GM18867 (cell line): ENCODE measurements around the gene HOXC13.

Source experiments
- ATAC-seq: cut with Tn5 transposase; IDR thresholded peaks from one replicate; pipeline ENCODE4 v1.9.1; 2021; ENCODE audit warnings: mild to moderate bottlenecking, moderate library complexity; ENCODE audit not compliant: unreplicated experiment

The HOXC13 gene

DNA sequence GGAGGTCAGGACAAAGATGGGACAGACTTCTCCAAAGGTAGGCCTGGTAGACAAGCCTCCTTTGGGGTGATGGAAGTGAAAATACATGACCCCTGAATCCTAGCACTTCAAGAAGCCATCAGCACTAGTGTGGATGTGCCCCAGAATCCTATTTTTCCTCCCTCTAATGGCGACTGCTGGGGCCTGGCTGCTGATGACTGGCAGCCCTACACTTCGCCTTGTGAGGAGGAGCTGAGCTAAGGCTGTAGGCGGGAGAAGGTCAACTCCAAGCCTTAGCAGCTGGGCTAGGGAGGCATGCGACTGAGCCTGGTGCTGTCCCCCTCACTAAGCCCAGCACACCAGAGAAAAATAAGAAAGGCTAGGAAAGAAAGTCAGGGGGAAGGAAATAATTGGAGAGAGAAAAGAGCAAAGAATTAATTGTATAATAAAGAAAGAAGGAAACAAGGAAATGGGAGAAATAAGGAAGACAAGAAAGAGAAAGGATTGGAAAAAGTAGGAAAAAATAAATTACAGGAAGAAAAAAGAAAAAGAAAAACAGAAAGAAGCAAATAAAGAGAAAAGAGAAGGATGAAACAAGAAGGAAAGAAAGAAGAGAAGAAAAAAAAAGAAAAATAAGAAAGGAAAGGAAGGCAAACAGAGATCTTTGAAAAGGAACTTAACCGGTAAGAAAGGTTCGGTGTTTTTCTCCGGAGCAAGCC is 41.6 kb downstream of the HOXC13 start:
- no peak for ATAC-seq

DNA sequence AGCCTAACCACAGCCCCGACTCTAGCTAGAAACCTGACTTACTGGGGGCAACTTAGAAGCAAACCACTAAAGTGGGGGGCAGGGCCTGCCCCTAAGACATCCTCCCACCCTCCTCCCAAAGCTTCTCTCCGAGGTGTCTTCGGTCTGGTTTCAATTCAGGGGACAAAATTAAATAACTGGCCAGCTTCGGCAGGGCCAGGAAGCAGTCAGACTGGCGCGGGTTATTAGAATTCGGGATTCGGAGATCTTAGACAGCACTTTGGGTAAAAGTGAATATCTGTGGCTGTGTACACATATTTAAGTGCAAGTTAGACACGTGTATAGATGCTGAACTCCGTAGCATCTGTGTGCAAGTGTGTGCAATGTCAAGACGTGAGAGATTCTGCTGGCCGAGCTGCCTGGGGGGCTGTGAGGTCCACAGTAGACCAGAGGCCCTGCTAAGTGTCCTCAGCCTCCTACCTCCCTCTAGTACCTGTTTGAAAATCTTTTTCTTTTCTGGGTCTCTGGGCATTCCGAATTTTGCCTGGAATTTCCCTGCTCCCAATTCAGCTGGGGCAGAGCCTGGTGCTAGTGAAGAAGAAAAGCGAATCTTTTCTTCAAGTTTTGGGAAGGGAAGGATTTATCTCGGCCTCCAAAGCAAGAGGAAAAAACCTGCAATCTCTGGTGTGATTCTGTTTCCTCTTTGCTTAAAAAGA is 42.3 kb downstream of the HOXC13 start:
- ATAC-seq = no peak

DNA sequence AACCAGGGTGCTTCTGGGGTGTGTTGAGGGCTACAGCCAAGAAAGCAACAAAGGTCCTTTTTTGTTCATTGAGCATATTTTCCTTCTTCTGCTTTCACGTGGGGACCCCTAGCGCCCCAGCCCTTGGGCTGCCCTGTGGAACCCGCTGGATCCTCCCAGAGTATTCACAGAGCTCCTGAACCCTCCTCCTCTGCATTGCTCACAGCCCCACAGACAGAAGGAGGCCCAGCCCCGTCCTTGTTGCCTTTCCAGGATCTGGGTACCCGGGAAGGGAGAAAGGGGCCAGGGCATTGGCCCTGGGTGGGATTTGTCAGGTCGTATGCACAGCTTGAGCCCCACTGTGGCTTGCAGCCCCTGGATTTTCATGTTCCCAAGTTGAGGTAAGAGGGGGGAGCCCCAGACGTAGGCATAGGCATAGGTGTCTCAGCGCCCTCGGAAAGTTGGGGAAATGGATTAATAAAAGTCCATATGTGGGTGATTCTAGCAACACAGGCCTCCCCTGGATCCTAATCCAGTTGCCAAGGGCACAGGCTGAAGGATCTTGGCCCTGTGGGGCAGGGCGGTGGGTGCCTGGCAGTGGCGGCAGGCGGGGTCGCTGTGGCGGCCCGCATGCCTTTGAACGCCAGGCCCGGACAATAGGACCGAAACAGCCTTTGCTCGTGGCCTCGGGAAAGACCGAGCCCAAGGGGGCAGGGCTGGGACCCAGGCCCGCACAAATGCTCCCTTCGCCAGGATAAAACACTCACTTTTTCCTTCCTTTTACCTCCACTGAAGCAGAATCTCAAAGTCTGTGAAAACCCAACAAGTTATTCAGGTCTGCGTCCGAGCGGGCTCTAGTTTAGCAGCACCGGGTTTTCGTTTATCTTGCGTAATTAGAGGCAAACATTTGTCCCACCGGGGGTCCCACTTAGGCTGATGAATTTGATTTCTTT is 43.3 kb downstream of the HOXC13 start:
- ATAC-seq = no peak

DNA sequence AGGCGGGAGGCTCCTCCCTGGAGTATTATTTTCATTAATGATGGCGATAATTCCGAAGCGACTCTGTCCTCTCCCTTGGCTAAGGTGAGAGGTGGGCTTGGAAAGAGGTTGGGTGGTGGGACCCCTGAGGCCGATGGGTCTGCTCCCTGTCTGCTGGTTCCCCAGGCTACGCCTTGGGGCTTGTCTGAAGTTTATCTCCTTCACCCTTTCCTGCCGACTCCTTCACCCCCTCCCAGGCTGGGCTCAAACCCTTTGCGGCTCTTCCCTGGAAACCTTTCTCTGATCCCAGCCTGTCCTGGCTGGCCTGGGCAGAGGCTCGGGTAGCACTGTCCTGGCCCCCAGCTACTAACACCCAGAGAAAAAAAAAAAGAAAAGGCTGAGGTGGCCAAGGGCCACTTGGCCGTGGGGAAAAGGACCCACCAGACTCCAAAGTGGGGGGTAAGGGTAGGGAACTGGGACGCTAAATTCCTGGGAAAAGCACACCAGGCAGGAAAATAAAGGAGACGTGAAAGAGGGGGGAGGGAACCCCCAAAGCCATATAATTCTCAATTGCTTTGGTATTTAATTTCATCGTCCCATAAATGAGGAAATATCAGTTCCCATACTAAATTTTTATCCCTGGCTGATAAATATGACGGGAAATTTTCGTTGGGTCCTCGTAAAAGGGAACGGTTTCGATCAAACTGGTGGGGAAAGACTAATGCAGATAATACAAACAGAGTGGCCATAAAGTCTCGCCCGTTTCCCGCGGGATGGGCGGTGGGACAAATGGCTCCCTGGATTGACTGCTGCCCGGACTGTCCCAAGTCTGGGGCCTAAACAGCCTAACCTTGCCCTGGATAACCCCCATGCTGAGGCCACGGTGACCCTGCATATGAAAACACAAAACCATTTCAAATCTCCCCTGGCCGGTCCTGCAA is 44.3 kb downstream of the HOXC13 start:
- no peak for ATAC-seq

DNA sequence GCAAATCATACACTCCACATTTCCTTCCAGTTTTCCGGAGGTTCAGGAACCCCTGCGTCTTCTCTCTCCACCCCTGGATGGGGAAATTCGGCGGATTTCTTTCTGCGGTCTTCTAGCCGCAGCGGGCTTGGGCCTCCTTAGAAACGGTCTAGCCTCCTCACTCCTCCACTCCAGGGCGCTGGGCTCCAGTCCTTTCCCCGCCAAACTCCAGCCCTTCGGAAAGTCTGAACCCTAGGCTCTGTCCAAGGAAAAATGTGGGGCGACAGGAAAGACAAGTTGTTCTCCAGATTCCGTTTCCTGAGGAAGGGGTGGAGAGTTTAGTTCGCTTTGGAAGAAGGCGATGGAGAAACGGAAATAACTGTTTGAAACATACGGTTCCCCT is 44.9 kb downstream of the HOXC13 start:
- no peak for ATAC-seq

DNA sequence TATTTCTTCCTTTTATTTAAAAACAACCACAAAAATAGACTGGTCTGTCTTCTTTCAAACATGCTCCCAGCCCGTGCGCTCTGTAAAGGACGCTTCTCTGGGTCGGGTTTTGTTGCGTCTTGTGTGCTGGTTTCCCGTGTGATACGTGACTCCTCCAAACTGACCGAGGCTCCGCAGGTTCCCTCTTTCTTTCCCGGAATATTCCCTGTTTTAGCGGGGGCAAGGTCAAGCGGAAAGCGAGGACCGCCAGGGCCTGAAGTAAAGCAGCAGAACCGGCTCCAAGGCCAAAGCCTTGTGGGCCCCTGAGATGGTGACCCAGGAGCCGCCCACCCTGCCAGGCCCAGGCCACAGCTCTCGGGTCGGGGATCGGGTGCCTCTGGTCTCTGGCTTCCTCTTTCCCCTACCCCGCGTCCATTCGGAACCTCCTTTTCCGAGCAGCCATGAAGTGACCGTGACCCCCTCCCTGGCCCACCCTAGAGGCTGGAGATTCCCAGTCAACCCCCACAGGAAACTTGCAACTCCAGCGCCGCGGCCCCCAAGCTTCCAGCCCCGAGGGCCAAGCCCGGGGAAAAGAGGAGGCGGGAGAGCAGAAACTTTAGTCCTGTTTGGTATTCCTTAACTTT is 45.4 kb downstream of the HOXC13 start:
- no peak for ATAC-seq

DNA sequence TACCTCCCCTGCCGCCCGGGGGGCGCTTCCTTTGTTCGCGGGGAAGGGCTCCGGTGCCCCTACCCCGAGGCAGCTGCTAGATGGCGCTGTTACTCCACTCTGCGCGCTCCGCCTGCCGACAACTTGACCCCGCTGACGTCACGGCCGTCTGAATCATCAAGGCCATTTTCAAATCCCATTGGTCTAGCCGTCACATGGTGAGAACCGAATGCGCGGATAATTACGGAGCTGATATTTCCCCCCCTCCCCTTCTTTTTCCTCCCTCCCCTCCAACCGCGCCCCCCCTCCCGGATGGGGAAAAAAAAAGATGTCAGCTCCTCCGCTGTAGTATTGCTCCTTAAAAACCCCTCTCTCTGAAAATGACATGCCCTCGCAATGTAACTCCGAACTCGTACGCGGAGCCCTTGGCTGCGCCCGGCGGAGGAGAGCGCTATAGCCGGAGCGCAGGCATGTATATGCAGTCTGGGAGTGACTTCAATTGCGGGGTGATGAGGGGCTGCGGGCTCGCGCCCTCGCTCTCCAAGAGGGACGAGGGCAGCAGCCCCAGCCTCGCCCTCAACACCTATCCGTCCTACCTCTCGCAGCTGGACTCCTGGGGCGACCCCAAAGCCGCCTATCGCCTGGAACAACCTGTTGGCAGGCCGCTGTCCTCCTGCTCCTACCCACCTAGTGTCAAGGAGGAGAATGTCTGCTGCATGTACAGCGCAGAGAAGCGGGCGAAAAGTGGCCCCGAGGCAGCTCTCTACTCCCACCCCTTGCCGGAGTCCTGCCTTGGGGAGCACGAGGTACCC is 46.5 kb downstream of the HOXC13 start, which contains the start of gene HOXC10:
HOXC10 (plus strand) TSS at position 246 of the 791 bp plus-strand sequence; CDS start at position 360, 114 bp downstream.
- peak; percentile 57 for ATAC-seq

DNA sequence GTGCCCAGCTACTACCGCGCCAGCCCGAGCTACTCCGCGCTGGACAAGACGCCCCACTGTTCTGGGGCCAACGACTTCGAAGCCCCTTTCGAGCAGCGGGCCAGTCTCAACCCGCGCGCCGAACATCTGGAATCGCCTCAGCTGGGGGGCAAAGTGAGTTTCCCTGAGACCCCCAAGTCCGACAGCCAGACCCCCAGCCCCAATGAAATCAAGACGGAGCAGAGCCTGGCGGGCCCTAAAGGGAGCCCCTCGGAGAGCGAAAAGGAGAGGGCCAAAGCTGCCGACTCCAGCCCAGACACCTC is 47.0 kb downstream of the HOXC13 start:
- ATAC-seq = no peak

DNA sequence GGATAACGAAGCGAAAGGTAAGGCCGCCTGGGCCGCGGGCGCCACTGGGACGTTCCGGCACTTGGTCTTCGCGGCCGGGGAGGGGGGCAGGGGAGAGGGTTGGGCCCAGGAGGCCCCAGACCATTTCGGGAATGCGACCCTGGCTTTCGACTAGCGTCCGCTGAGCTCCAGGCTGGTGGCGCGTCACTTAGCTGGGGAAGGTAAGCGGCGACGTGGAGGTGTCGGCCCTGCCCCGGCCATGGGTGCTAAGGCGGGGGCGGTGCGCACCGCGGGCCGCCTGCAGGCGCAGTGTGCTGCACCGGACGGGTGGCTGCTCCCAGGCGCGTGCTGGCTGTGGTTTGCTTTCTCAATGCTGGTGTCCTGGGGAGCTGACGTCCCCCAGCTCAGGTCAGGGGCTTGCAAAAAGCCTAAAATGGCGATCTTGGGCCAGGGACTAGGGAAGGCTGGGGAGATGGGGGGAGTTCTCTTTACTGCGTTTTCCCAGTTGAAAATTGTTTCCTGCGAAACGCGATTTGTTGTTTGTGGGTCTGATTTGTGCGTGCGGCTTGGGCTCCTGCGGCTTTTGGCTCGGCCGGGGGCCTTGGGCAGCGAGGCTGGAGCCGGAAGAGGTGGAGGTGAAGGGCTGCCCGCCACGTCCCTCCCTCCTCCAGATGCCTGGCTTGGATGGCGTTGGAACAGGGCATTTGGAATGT is 47.5 kb downstream of the HOXC13 start:
- no peak for ATAC-seq

DNA sequence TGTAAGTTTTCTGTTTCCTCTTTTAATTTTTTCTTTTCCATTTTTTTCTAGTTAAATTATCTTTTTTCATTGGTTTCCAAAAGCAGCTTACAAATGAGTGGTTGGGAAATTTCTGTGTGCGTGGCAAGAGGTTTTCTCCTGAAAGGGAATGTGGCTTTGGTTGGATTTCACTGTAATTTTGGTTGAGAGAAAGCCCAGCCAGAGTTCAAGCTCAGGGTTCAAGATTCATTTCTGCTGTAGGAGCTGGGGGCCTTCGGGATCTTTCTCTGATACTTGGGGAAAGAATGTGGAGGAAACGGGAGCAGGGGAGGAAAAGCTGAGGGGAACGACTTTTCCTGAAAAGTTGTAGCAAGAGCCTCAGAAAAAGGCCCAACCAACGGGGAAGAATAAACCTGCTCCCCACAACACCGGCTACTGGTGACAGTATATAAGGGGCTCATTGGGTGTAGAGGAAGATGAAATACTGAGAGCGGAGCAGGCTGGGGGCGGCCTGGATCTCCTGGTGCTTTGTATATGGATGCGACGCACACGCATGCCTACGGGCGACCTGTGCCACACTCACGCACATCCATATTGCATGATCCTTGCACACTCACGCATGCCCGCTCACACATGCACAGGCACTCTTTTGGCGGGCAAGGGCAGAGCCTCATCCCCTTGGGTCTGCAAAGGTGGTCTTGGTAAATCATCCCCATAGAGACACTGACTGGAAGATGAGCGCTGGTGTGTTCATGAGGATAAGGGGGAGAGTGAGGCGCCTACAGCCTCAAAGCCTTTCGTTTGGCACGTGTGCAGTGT is 48.3 kb downstream of the HOXC13 start:
- no peak for ATAC-seq

DNA sequence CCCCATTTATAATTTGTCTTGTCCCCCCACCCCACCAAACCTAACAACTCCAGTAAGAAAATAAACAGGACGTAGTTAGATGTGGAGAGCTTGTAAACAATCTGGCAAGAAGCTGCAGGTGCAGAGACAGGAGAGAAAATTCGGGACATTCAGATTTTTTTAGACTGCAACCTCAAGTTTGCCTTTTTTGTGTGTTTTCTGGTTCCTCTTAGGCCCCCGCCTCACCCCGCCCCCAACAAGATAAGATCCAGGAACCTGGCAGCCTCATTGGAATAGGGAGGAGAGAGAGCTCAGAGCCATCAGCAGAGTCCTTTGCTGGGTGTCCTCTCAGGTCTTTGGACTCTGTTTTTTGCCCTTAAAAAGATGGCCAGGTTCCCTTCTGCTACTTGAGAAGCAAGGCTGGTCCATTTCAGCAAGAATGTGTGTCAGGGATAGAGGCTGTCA is 49.2 kb downstream of the HOXC13 start:
- ATAC-seq = no peak

DNA sequence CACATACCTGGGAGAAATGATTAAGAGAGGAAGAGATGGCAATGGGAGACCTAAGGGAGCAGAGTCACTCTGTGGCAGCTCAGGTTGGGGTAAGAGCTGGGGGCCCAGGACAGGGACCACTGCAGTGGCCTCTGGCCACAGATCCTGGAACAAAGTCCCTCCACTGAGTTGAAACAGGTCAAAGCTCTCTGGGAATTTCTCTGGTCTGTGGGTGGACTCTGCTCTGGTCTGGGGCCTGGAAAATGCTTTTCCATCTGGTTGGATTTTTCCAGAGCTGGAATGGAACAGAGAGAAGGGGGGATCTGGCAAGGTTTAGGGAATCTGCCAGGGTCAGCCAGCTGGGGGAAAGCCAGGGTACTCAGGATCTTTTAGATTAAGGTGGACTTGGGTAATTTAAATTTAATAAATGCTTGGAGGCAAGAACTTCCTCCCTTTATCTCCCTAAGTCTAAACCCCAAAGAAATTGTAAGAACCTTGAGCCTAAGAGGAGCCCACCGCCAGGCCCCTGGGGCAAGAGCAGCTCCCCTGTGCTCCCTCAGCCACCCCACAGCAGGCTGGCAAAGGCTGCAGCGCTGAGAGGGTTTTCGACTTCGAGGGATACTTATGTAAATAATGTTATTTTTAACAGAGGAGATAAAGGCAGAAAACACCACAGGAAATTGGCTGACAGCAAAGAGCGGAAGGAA is 50.1 kb downstream of the HOXC13 start:
- no peak for ATAC-seq

DNA sequence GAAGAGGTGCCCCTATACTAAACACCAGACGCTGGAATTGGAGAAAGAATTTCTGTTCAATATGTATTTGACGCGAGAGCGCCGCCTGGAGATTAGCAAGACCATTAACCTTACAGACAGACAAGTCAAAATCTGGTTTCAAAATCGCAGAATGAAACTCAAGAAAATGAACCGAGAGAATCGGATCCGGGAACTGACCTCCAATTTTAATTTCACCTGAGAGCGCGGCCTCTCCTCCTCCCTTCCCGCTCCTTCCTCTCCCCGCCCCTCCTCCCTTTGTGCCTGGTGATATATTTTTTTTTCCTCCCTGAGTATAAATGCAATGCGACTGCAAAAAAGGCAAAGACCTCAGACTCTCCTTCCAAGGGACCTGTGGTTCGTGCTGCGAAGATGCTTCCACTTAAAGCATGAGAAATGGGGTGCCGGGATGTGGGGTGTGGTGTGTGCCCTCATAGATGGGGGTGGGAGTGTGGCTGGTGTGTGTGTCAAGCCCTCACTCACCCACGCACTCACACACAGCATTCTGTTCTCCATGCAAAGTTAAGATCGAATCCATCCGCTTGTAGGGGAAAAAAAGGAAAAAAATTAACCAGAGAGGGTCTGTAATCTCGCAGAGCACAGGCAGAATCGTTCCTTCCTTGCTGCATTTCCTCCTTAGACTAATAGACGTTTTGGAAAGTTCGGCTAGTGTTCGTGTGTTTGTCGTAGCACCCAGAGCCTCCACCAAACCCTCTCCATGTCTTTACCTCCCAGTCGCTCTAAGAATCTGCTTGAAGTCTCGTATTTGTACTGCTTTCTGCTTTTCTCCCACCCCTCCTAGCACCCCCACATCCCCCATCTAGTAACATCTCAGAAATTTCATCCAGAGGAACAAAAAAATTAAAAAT is 50.8 kb downstream of the HOXC13 start:
- ATAC-seq = no peak

DNA sequence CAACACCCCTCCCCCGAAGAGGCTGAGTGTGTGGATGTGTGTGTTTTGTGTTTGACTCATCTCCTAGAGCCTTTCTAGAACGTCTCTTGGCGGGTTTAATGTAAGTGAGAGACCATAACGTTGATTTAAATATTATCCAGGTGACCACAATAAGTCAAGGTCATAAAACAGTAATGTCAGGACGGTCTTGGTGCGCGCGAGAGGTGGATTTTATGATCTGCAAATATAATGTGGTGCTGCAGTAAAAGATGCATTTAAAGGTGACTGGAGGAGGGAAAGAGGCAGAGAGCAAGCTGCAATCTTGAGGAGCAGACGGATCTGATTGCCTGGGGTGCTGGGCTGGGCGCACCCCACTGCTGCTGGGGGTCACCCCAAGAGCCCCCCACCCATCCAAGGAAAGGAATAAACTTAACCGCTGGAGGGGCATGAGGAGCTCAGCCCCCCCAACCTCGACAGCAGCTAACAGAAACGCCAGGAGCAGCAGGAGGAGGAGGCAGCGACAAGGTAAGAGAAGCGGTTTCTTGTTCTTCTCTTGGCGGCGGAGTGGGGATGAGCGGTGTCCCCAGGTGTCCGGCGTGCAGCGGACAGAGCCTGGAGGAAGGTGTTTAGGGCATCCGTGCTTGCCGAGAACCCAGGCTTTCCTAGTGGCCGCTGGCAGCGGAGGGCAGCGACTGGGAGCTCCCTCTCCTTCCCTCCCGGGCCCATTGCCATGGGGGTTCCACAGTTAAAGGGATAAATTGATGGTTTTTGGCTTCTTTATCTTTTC is 51.9 kb downstream of the HOXC13 start:
- no peak for ATAC-seq

DNA sequence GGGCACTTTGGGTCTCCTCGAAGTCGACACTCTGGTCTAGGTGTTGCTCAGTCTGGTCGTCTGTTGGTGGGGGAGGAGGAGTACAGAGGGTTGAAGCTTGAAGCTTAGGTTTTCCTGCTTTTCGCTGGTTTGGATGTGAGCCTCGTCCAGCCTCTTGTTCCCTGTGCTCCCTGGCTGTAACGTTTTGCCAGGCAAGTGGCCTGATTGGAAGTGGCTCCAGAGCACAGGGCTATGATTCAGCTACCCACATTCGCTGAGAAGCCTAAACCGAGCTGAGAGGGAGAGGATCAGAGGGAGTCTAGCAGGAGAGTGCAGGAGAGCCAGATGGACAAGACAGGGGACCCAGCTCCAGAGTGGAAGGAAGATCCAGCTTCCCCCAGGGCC is 52.4 kb downstream of the HOXC13 start:
- no peak for ATAC-seq
